Stomach (tissue), 9 donors: ENCODE results near the gene CHRNB4. TPM values are rescaled to one million over a fixed set of nuclear protein-coding genes. Genes with fewer than 3 reads are reported as not detected.

Experiments
- DNase-seq, 2 donors: peaks; one replicate each; pipeline versions ENCODE4 v3.0.0 to v3.0.0-alpha.2; 2013 to 2019
- H3K27ac ChIP-seq, 5 donors: fragments of 200-600 bp in 4 of 5; sonication (generic) in 4 of 5; one replicate each; pipeline ENCODE4 v1.5.1; 2013 to 2019; ENCODE audit warnings: mild to moderate bottlenecking in 1 of 5, moderate library complexity in 1 of 5
- H3K27me3 ChIP-seq, 3 donors: fragments of 200-600 bp; sonication (generic); one replicate each; pipeline ENCODE4 v1.5.1; 2017 to 2019; ENCODE audit warnings: mixed run types in 1 of 3
- H3K36me3 ChIP-seq, 4 donors: fragments of 200-600 bp; sonication (generic); 1 replicate in 3 of 4; 2 replicates in 1 of 4; pipeline ENCODE4 v1.5.1; 2016 to 2019
- H3K4me1 ChIP-seq, 4 donors: fragments of 200-600 bp; sonication (generic); one replicate each; pipeline ENCODE4 v1.5.1; 2016 to 2019
- H3K4me3 ChIP-seq, 4 donors: fragments of 200-600 bp; sonication (generic) in 3 of 4; one replicate each; pipeline ENCODE4 v1.5.1; 2016 to 2019; ENCODE audit warnings: mild to moderate bottlenecking in 1 of 4
- H3K9me3 ChIP-seq, 4 donors: fragments of 200-600 bp; sonication (generic); one replicate each; pipeline ENCODE4 v1.5.1; 2016 to 2019
- CTCF ChIP-seq, 7 experiments: fragments of 450-650 bp in 4 of 7; fragments of 200-600 bp in 3 of 7; sonication (generic) in 3 of 7; IDR thresholded peaks; one replicate each; pipeline ENCODE4 v1.5.1; 2016 to 2019; ENCODE audit warnings: antibody characterized with exemption in 7 of 7, control low read depth in 2 of 7, mild to moderate bottlenecking in 1 of 7
- EP300 ChIP-seq: sonication (generic); formaldehyde crosslinking; IDR thresholded peaks from one replicate; pipeline ENCODE4 v1.6.1; 2017; ENCODE audit warnings: antibody characterized with exemption
- POLR2A ChIP-seq, 4 donors: fragments of 450-650 bp; IDR thresholded peaks; one replicate each; pipeline ENCODE4 v1.6.1; 2016; ENCODE audit warnings: antibody characterized with exemption in 4 of 4, control low read depth in 2 of 4, mild to moderate bottlenecking in 1 of 4, moderate library complexity in 1 of 4
- POLR2AphosphoS5 ChIP-seq, 3 donors: sonication (generic); formaldehyde crosslinking; IDR thresholded peaks; one replicate each; pipeline ENCODE4 v1.6.1; 2016; ENCODE audit warnings: antibody characterized with exemption in 3 of 3
- WGBS, 5 donors: extraction: QIAGEN DNeasy Blood & Tissue Kit in 3 of 5; methylation state at CpG; one replicate each; pipeline versions ENCODE4 v1.1.5 to v1.1.7; 2013 to 2018; 5-methylcytosine and 5-hydroxymethylcytosine counted together
- intact Hi-C: fragments of 100-400 bp; cut with DNase I; formaldehyde crosslinking; loops from one replicate; pipeline ENCODE4 v1.15.1; 2023; ENCODE audit warnings: low total_unique reads
- polyA plus RNA-seq, 3 donors: library from polyadenylated mRNA; stranded (reverse); fragments of 200-250 nt; gene quantifications; one replicate each; pipeline ENCODE4 v1.2.3, GENCODE V29; 2013
- total RNA-seq, 5 donors: library from RNA; depleted of rRNA; stranded (reverse); fragments of >200 nt; gene quantifications; one replicate each; pipeline versions ENCODE4 v1.1.0 to v1.2.3, GENCODE V29; 2014 to 2016
- donor health status: healthy with polysubstance abuse.
- donor health status: Bipolar disorder and iron deficiency.
- donor health status: healthy.

CHRNB4 gene
- total and polyA plus RNA-seq, 8 donors = 0.78 TPM; not detected in 7

GRCh38 chr15:78676424-78677110, 35.6 kb upstream of the CHRNB4 start:
- intact Hi-C loops = no loop called here
- DNase-seq = no peak
- Histone ChIP-seq H3K27me3 (no peaks in the 10 kb centered on the region), H3K27ac (no peak overlapping the region), H3K36me3 (no peaks in the 10 kb centered on the region), H3K4me3 (no peak overlapping the region), H3K9me3 (no peaks in the 10 kb centered on the region), H3K4me1 (peaks cover 0 to 9% (median 2%) of the 10 kb centered on the region in 4 donors)
- WGBS, 5 donors = 91 to 96% (median 94%) methylated on average over 12 of the region's 12 CpGs
- TF ChIP-seq CTCF (IDR thresholded peaks at IDR 0.05) (no peak), POLR2AphosphoS5 (IDR thresholded peaks at IDR 0.05) (no peak), EP300 (no peak), POLR2A (IDR thresholded peaks at IDR 0.05) (no peak)

GRCh38 chr15:78675617-78676360, 34.8 kb upstream of the CHRNB4 start:
- Histone ChIP-seq H3K27ac (no peak overlapping the region), H3K27me3 (no peaks in the 10 kb centered on the region), H3K9me3 (no peaks in the 10 kb centered on the region), H3K4me3 (no peak overlapping the region), H3K4me1 (peaks cover 0 to 9% (median 2%) of the 10 kb centered on the region in 4 donors), H3K36me3 (no peaks in the 10 kb centered on the region)
- WGBS, 5 donors = 60 to 79% (median 72%) methylated on average over 10 to 11 of the region's 11 CpGs
- DNase-seq = no peak
- intact Hi-C loops = no loop called here
- TF ChIP-seq POLR2A (IDR thresholded peaks at IDR 0.05) (no peak), POLR2AphosphoS5 (IDR thresholded peaks at IDR 0.05) (no peak), EP300 (no peak), CTCF (IDR thresholded peaks at IDR 0.05) (no peak)

GRCh38 chr15:78675206-78675605, 34.2 kb upstream of the CHRNB4 start:
- intact Hi-C loops = no loop called here
- no peaks in the 10 kb centered on the region for H3K36me3 ChIP-seq
- TF ChIP-seq EP300 (no peak), POLR2AphosphoS5 (IDR thresholded peaks at IDR 0.05) (no peak), POLR2A (IDR thresholded peaks at IDR 0.05) (no peak), CTCF (IDR thresholded peaks at IDR 0.05) (no peak)
- WGBS, 5 donors = 93 to 97% (median 94%) methylated on average over 4 of the region's 4 CpGs
- H3K27ac ChIP-seq = no peak overlapping the region
- H3K9me3 ChIP-seq = no peaks in the 10 kb centered on the region
- no peak overlapping the region for H3K4me3 ChIP-seq
- H3K4me1 ChIP-seq = peaks cover 0 to 9% (median 2%) of the 10 kb centered on the region in 4 donors
- H3K27me3 ChIP-seq = no peaks in the 10 kb centered on the region
- DNase-seq = no peak

GRCh38 chr15:78673917-78674444, 33.0 kb upstream of the CHRNB4 start:
- WGBS, 5 donors = 92 to 97% (median 96%) methylated on average over 2 to 3 of the region's 3 CpGs
- Histone ChIP-seq H3K36me3 (no peaks in the 10 kb centered on the region), H3K27ac (no peak overlapping the region), H3K4me1 (peaks cover 0 to 9% (median 2%) of the 10 kb centered on the region in 4 donors), H3K9me3 (no peaks in the 10 kb centered on the region), H3K4me3 (no peak overlapping the region), H3K27me3 (peaks cover 0 to under 1% (median 0%) of the 10 kb centered on the region in 3 donors)
- intact Hi-C loops = no loop called here
- DNase-seq = no peak
- TF ChIP-seq EP300 (no peak), POLR2AphosphoS5 (IDR thresholded peaks at IDR 0.05) (no peak), CTCF (IDR thresholded peaks at IDR 0.05) (no peak), POLR2A (IDR thresholded peaks at IDR 0.05) (no peak)
